Adipose tissue (tissue), 3 donors: ENCODE measurements around the gene EIPR1. TPM values are rescaled to one million over a fixed set of nuclear protein-coding genes. Genes with fewer than 3 reads are reported as not detected.
"Not testable (repeated sequence)": the region's sequence is repeated elsewhere in the genome, so short reads cannot be mapped to it uniquely, and the experiment has no call there.

Source experiments
- H3K27ac ChIP-seq: one replicate; pipeline ENCODE4 v1.5.1; 2013; ENCODE audit warnings: low read depth, low read length
- WGBS, 3 donors: extraction: QIAGEN DNeasy Blood & Tissue Kit; methylation state at CpG; one replicate each; pipeline ENCODE4 v1.1.7; 2013; 5-methylcytosine and 5-hydroxymethylcytosine counted together
- polyA plus RNA-seq, 3 donors: library from polyadenylated mRNA; stranded (reverse); fragments of 200-250 nt; gene quantifications; one replicate each; pipeline ENCODE4 v1.2.3, GENCODE V29; 2013
- donor health status: healthy with polysubstance abuse.
- donor health status: Bipolar disorder and iron deficiency.
- donor health status: healthy.

EIPR1 gene
- polyA plus RNA-seq, 3 donors: 10.1 to 13.2 (median 10.3) TPM

- 77 to 91% (median 86%) methylated on average over 24 of the region's 24 CpGs for WGBS, 3 donors
- H3K27ac ChIP-seq: no peak overlapping the region
These were observed 92.7 kb downstream of the EIPR1 start for GRCh38 chr2:3284657-3285630.

GRCh38 chr2:3283876-3284656, 93.6 kb downstream of the EIPR1 start:
- not testable (repeated sequence) for H3K27ac ChIP-seq
- 97% methylated on average over 22 to 30 of the region's 38 CpGs for WGBS, 3 donors

- 90 to 97% (median 93%) methylated on average over 14 of the region's 14 CpGs for WGBS, 3 donors
These were observed 94.4 kb downstream of the EIPR1 start for GRCh38 chr2:3283206-3283605.

GRCh38 chr2:3282056-3282998, 95.3 kb downstream of the EIPR1 start:
- H3K27ac ChIP-seq: no peak overlapping the region
- 68 to 81% (median 79%) methylated on average over 36 of the region's 36 CpGs for WGBS, 3 donors

More at GRCh38 chr2:3283206-3283605, 94.4 kb downstream of the EIPR1 start:
- H3K27ac ChIP-seq: no peak overlapping the region

- WGBS, 3 donors: 70 to 94% (median 93%) methylated on average over 13 of the region's 13 CpGs
- H3K27ac ChIP-seq: no peak overlapping the region
These were observed 96.7 kb downstream of the EIPR1 start for GRCh38 chr2:3280683-3281520.

- WGBS, 3 donors: 87 to 95% (median 89%) methylated on average over 20 of the region's 20 CpGs
These were observed 97.4 kb downstream of the EIPR1 start for GRCh38 chr2:3280197-3280596.

GRCh38 chr2:3279236-3279960, 98.2 kb downstream of the EIPR1 start:
- WGBS, 3 donors: 89 to 96% (median 93%) methylated on average over 17 of the region's 17 CpGs
- no peak overlapping the region for H3K27ac ChIP-seq

More at GRCh38 chr2:3280197-3280596, 97.4 kb downstream of the EIPR1 start:
- no peak overlapping the region for H3K27ac ChIP-seq

- WGBS, 3 donors: 87 to 94% (median 90%) methylated on average over 14 of the region's 14 CpGs
- H3K27ac ChIP-seq: no peak overlapping the region
These were observed 98.9 kb downstream of the EIPR1 start for GRCh38 chr2:3278521-3279218.

GRCh38 chr2:3277748-3278520, 99.7 kb downstream of the EIPR1 start:
- 90 to 97% (median 95%) methylated on average over 15 to 16 of the region's 16 CpGs for WGBS, 3 donors
- no peak overlapping the region for H3K27ac ChIP-seq

GRCh38 chr2:3277050-3277747, 100.4 kb downstream of the EIPR1 start:
- H3K27ac ChIP-seq: no peak overlapping the region
- 52 to 91% (median 89%) methylated on average over 25 of the region's 25 CpGs for WGBS, 3 donors

- 96 to 98% (median 98%) methylated on average over 7 of the region's 7 CpGs for WGBS, 3 donors
- H3K27ac ChIP-seq: no peak overlapping the region
These were observed 104.9 kb downstream of the EIPR1 start for GRCh38 chr2:3272761-3273160.

- 98 to 100% (median 99%) methylated on average over 8 of the region's 8 CpGs for WGBS, 3 donors
- H3K27ac ChIP-seq: no peak overlapping the region
These were observed 107.5 kb downstream of the EIPR1 start for GRCh38 chr2:3270095-3270478.

GRCh38 chr2:3269425-3270094, 108.1 kb downstream of the EIPR1 start:
- 84 to 97% (median 94%) methylated on average over 21 to 22 of the region's 22 CpGs for whole genome bisulfite sequencing, 3 donors
- no peak overlapping the region for H3K27ac ChIP-seq

- WGBS, 3 donors: 94 to 97% (median 94%) methylated on average over 6 of the region's 6 CpGs
These were observed 109.0 kb downstream of the EIPR1 start for GRCh38 chr2:3268705-3269029.

More at GRCh38 chr2:3268705-3269029, 109.0 kb downstream of the EIPR1 start:
- H3K27ac ChIP-seq: no peak overlapping the region
